ENCODE results near the gene LRRK2. TPM values are rescaled to one million over a fixed set of nuclear protein-coding genes. Genes with fewer than 3 reads are reported as not detected.

Gene LRRK2
- total RNA-seq, 1 experiment from 2014 or later = 3.1 TPM

DNA sequence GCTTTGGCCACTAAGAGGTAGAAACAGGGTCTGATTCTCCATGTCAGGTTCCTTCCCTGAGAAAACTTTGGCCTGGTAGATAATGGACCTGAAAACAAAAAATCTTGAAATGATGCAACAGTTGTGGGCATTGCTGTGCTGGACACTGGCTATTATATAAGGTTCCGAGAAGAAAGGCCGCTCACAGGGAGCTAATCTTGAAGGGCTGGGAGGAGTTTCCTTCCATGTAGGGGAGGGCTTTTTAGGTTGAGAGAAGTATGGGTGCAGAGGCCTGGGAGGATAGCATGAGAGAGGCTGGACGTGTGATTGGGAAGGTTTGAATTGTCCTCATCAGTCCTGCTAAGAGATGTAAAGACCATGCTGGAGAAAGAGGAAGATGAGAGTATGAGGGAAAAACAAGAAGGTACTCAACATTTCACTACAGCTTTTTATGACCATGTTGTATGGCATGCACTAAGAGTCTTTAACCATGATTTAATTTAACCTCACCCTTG, 11.6 kb downstream of the LRRK2 start:
- TF ChIP-seq EZH2 (IDR thresholded peaks at IDR 0.05; ENCODE audit: borderline replicate concordance, low read depth, low read length, poor library complexity, severe bottlenecking) (no peak), CTCF (conservative IDR thresholded peaks at IDR 0.05; ENCODE audit: low read depth, low read length) (no peak)
- no peaks in the 10 kb centered on the region for H3K36me3 ChIP-seq (ENCODE audit: insufficient read depth, low read length, poor library complexity, severe bottlenecking)
- no peak overlapping the region for H3K4me3 ChIP-seq (ENCODE audit: low read depth, low read length, poor library complexity, severe bottlenecking)
- intact Hi-C loops (cut with micrococcal nuclease; ENCODE audit: unreplicated experiment) = no loop called here
- H3K9me3 ChIP-seq (ENCODE audit: low read depth, low read length, poor library complexity, severe bottlenecking) = no peaks in the 10 kb centered on the region
- no peak for DNase-seq (ENCODE audit: low spot score)
- H3K27ac ChIP-seq (ENCODE audit: low read depth, low read length, poor library complexity, severe bottlenecking) = no peak overlapping the region
- H3K27me3 ChIP-seq (replicated peaks; ENCODE audit: insufficient read depth, low read depth, low read length, poor library complexity) = no peaks in the 10 kb centered on the region
- H3K4me1 ChIP-seq (ENCODE audit: insufficient read depth, low read length, poor library complexity, severe bottlenecking) = no peaks in the 10 kb centered on the region
- BruUV-seq (replicated peaks) = no TSS peak
- POLR2A ChIA-PET (ENCODE audit: low non-redundant PET) = no interaction called here
- CTCF ChIA-PET = no interaction called here

DNA sequence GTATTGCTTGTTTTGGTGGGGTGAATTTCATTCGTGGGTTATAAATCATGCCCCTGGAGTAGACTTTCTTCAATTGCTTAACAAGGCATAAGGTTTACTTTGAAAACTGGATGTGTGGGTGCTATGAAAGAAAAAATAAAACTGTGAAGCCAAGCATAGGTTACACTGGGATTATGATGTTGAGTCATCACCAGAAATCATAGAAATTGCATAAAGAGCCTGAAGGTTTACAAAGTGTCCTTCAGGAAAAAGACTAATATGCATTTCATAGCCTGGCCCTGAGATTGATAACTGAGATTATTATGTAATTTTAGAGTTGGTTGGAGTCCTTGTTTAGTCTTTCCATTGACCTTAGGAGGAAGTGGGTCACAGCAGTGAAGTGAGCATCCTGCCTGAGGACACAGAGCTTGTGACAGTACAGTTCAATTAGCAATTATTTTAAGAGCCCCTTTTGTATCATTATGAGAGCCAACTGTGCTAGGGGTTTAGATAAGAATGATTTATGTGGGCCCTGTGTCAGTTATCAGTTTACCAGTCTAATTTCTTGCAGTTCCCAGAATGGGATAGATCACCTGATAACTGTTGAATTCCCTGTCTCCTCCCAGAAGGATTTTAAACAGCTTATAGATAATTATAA, 13.6 kb downstream of the LRRK2 start:
- no TSS peak for BruUV-seq (replicated peaks)
- POLR2A ChIA-PET (ENCODE audit: low non-redundant PET) = no interaction called here
- H3K27me3 ChIP-seq (replicated peaks; ENCODE audit: insufficient read depth, low read depth, low read length, poor library complexity) = no peaks in the 10 kb centered on the region
- no peaks in the 10 kb centered on the region for H3K4me1 ChIP-seq (ENCODE audit: insufficient read depth, low read length, poor library complexity, severe bottlenecking)
- TF ChIP-seq EZH2 (IDR thresholded peaks at IDR 0.05; ENCODE audit: borderline replicate concordance, low read depth, low read length, poor library complexity, severe bottlenecking) (no peak), CTCF (conservative IDR thresholded peaks at IDR 0.05; ENCODE audit: low read depth, low read length) (no peak)
- CTCF ChIA-PET = no interaction called here
- no peak overlapping the region for H3K4me3 ChIP-seq (ENCODE audit: low read depth, low read length, poor library complexity, severe bottlenecking)
- no peaks in the 10 kb centered on the region for H3K9me3 ChIP-seq (ENCODE audit: low read depth, low read length, poor library complexity, severe bottlenecking)
- H3K27ac ChIP-seq (ENCODE audit: low read depth, low read length, poor library complexity, severe bottlenecking) = no peak overlapping the region
- intact Hi-C loops (cut with micrococcal nuclease; ENCODE audit: unreplicated experiment) = no loop called here
- no peaks in the 10 kb centered on the region for H3K36me3 ChIP-seq (ENCODE audit: insufficient read depth, low read length, poor library complexity, severe bottlenecking)
- DNase-seq (ENCODE audit: low spot score) = no peak

GRCh38 chr12:40238979-40239378, 14.2 kb downstream of the LRRK2 start:
- H3K9me3 ChIP-seq (ENCODE audit: low read depth, low read length, poor library complexity, severe bottlenecking) = no peaks in the 10 kb centered on the region
- H3K27me3 ChIP-seq (replicated peaks; ENCODE audit: insufficient read depth, low read depth, low read length, poor library complexity) = no peaks in the 10 kb centered on the region
- POLR2A ChIA-PET (ENCODE audit: low non-redundant PET) = no interaction called here
- H3K4me3 ChIP-seq (ENCODE audit: low read depth, low read length, poor library complexity, severe bottlenecking) = no peak overlapping the region
- no peak for DNase-seq (ENCODE audit: low spot score)
- CTCF ChIA-PET = no interaction called here
- no peaks in the 10 kb centered on the region for H3K4me1 ChIP-seq (ENCODE audit: insufficient read depth, low read length, poor library complexity, severe bottlenecking)
- no TSS peak for BruUV-seq (replicated peaks)
- no peak overlapping the region for H3K27ac ChIP-seq (ENCODE audit: low read depth, low read length, poor library complexity, severe bottlenecking)
- intact Hi-C loops (cut with micrococcal nuclease; ENCODE audit: unreplicated experiment) = no loop called here
- no peaks in the 10 kb centered on the region for H3K36me3 ChIP-seq (ENCODE audit: insufficient read depth, low read length, poor library complexity, severe bottlenecking)
- no peak for TF ChIP-seq CTCF (conservative IDR thresholded peaks at IDR 0.05; ENCODE audit: low read depth, low read length)
- no peak for TF ChIP-seq EZH2 (IDR thresholded peaks at IDR 0.05; ENCODE audit: borderline replicate concordance, low read depth, low read length, poor library complexity, severe bottlenecking)

Data from A673 (cell line).